ENCODE results near the gene ACTR2. TPM values are rescaled to one million over a fixed set of nuclear protein-coding genes. Genes with fewer than 3 reads are reported as not detected.

The ACTR2 gene
- total RNA-seq, 6 experiments from 2014 or later, result 42.9 to 114 (median 69.8) TPM

DNA sequence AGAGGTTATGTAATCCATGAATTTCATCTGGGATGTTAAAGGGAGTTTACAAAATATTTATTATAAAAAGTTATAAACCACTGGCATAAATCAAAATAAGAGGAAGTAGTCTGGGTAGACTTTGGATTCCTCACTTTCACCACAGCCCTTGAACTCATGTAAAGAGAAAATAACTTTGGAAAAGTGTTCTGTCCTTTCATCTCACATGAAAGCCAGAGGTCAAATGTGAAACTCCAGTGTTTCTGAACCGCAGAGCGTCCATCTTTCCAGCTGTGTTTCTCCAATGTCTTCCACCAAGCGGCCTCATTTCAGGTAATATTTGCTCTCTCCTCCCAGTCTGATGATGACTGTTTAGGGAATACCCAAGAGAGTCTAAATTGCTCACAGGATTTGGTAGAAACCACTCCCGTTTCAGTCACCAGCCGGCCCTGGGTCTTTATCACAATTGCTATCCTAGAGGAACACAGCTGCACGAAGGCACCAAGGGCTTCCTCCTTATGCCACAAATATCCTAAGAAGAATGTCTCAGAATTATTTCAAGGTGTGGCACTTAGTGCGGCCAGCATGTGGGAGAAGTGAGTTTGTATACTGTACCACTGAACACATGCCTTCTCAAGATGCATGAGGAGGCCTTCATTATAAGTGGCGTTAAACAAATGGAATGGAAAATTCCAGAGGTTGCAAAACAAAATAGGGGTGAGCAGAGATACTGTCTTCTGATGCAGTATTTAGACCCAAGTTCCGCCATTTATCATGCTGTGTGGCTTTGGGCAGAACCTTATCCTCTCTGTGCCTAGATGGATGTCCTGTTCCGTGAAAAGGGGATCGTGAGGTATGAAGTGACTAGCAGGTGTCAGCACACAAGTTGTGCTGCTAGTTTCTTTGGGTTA lies 63.8 kb downstream of the ACTR2 start:
- 86% methylated on average over 8 of the region's 11 CpGs for WGBS (ENCODE audit: insufficient coverage, low coverage, low lambda C conversion rate, missing lambda C conversion rate)
- H3K9me3 ChIP-seq, result no peaks in the 10 kb centered on the region
- intact Hi-C loops (cut with DNase I), result no loop called here

GRCh38 chr2:65292106-65292400 lies 64.4 kb downstream of the ACTR2 start:
- intact Hi-C loops (cut with DNase I), result no loop called here

More for the DNA sequence above, 63.8 kb downstream of the ACTR2 start:
- Histone ChIP-seq H3K4me1 (no peaks in the 10 kb centered on the region), H3K27ac (no peak overlapping the region), H3K27me3 (no peaks in the 10 kb centered on the region), H3K4me3 (no peak overlapping the region), H3K36me3 (no peaks in the 10 kb centered on the region)
- no peak for ATAC-seq
- no peak for DNase-seq
- no peak for TF ChIP-seq POLR2A (IDR thresholded peaks at IDR 0.05)

GRCh38 chr2:65292461-65293011 lies 64.9 kb downstream of the ACTR2 start:
- DNase-seq, result no peak
- no peak overlapping the region for H3K4me3 ChIP-seq
- no peaks in the 10 kb centered on the region for H3K27me3 ChIP-seq
- ATAC-seq, result no peak
- H3K36me3 ChIP-seq, result no peaks in the 10 kb centered on the region
- WGBS (ENCODE audit: insufficient coverage, low coverage, low lambda C conversion rate, missing lambda C conversion rate), result 87% methylated on average over 3 of the region's 21 CpGs
- TF ChIP-seq POLR2A (IDR thresholded peaks at IDR 0.05), result no peak
- no peak for TF ChIP-seq CTCF (IDR thresholded peaks at IDR 0.05)
- H3K27ac ChIP-seq, result no peak overlapping the region
- intact Hi-C loops (cut with DNase I), result no loop called here
- H3K9me3 ChIP-seq, result no peaks in the 10 kb centered on the region
- H3K4me1 ChIP-seq, result no peaks in the 10 kb centered on the region

More at GRCh38 chr2:65292106-65292400, 64.4 kb downstream of the ACTR2 start:
- WGBS (ENCODE audit: insufficient coverage, low coverage, low lambda C conversion rate, missing lambda C conversion rate), result no CpG with 5 or more reads among the region's 3 CpGs
- Histone ChIP-seq H3K4me3 (no peak overlapping the region), H3K4me1 (no peaks in the 10 kb centered on the region), H3K9me3 (no peaks in the 10 kb centered on the region), H3K27me3 (no peaks in the 10 kb centered on the region), H3K36me3 (no peaks in the 10 kb centered on the region), H3K27ac (no peak overlapping the region)
- DNase-seq (no peak), ATAC-seq (no peak)
- no peak for TF ChIP-seq CTCF (IDR thresholded peaks at IDR 0.05)
- TF ChIP-seq POLR2A (IDR thresholded peaks at IDR 0.05), result no peak

DNA sequence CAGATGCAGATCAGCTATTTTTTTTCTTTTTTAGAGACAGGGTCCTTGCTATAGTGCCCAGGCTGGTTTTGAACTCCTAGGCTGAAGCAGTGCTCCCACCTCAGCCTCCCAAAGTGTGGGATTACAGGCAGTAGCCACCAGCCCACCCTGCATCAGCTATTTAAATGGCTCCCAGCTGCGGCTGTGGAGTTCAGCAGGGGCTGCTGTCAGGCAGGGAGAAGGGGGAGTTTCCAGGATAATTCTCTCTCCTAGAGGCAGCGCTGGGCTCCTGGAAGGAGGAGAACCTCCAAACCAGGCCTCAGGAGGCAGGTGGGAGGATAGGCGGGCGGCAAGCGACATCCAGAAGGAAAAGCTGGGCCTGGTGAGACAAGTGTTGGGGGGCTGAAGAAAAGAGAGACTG lies 65.7 kb downstream of the ACTR2 start:
- no peak for DNase-seq
- no peak overlapping the region for H3K4me3 ChIP-seq
- ATAC-seq, result no peak
- H3K27me3 ChIP-seq, result no peaks in the 10 kb centered on the region
- no peaks in the 10 kb centered on the region for H3K4me1 ChIP-seq
- intact Hi-C loops (cut with DNase I), result no loop called here
- H3K36me3 ChIP-seq, result no peaks in the 10 kb centered on the region
- TF ChIP-seq CTCF (IDR thresholded peaks at IDR 0.05), result no peak
- TF ChIP-seq POLR2A (IDR thresholded peaks at IDR 0.05), result no peak
- no peaks in the 10 kb centered on the region for H3K9me3 ChIP-seq
- H3K27ac ChIP-seq, result no peak overlapping the region
- 90% methylated on average over 5 of the region's 5 CpGs for WGBS (ENCODE audit: insufficient coverage, low coverage, low lambda C conversion rate, missing lambda C conversion rate)

GRCh38 chr2:65294136-65294535 lies 66.5 kb downstream of the ACTR2 start:
- H3K4me1 ChIP-seq, result no peaks in the 10 kb centered on the region
- no peaks in the 10 kb centered on the region for H3K9me3 ChIP-seq
- 52% methylated on average over 3 of the region's 6 CpGs for WGBS (ENCODE audit: insufficient coverage, low coverage, low lambda C conversion rate, missing lambda C conversion rate)
- H3K27me3 ChIP-seq, result no peaks in the 10 kb centered on the region
- H3K36me3 ChIP-seq, result no peaks in the 10 kb centered on the region
- ATAC-seq (no peak), DNase-seq (no peak)
- H3K4me3 ChIP-seq, result no peak overlapping the region
- TF ChIP-seq POLR2A (IDR thresholded peaks at IDR 0.05) (no peak), CTCF (IDR thresholded peaks at IDR 0.05) (no peak)
- intact Hi-C loops (cut with DNase I), result no loop called here
- H3K27ac ChIP-seq, result no peak overlapping the region

Data from right lobe of liver (tissue), 6 donors.